Epithelial cell of esophagus (primary cell): ENCODE measurements around the gene DOK7.

Experiments used
- DNase-seq: peaks from one replicate; pipeline ENCODE4 v3.0.0; 2010; ENCODE audit warnings: low read depth
- H3K4me3 ChIP-seq: 2 replicates; pipeline ENCODE4 v1.5.1; 2011; ENCODE audit warnings: mild to moderate bottlenecking, low read length, control low read depth
- TF ChIP-seq, protein P1 (sequence below): IDR thresholded peaks from 2 replicates; pipeline ENCODE4 v1.5.1; 2011; ENCODE audit warnings: low read depth, mild to moderate bottlenecking, low read length, control low read depth, inconsistent platforms; ENCODE audit not compliant: insufficient read depth; ENCODE audit errors: missing control alignments

The DOK7 gene

DNA sequence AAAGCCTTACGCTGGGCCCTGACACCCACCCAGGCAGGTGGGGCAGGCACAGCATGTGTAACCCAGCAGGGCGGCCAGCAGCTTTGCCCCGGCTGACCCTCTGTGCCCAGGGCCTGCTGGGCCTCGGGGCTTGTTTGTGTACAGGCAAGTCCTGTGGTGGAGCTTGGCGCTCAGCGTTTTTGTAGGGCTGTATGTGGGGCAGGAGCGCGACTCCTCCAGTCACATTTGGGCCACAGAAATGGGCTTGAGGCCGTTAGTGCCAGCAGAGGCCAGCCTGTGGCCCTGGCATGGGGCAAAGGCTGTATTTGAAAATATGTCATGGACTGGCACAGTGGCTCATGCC lies 36.0 kb upstream of the DOK7 start:
- DNase-seq = no peak
- no peak overlapping the region for H3K4me3 ChIP-seq
- TF ChIP-seq, protein P1, sequence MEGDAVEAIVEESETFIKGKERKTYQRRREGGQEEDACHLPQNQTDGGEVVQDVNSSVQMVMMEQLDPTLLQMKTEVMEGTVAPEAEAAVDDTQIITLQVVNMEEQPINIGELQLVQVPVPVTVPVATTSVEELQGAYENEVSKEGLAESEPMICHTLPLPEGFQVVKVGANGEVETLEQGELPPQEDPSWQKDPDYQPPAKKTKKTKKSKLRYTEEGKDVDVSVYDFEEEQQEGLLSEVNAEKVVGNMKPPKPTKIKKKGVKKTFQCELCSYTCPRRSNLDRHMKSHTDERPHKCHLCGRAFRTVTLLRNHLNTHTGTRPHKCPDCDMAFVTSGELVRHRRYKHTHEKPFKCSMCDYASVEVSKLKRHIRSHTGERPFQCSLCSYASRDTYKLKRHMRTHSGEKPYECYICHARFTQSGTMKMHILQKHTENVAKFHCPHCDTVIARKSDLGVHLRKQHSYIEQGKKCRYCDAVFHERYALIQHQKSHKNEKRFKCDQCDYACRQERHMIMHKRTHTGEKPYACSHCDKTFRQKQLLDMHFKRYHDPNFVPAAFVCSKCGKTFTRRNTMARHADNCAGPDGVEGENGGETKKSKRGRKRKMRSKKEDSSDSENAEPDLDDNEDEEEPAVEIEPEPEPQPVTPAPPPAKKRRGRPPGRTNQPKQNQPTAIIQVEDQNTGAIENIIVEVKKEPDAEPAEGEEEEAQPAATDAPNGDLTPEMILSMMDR = no peak

DNA sequence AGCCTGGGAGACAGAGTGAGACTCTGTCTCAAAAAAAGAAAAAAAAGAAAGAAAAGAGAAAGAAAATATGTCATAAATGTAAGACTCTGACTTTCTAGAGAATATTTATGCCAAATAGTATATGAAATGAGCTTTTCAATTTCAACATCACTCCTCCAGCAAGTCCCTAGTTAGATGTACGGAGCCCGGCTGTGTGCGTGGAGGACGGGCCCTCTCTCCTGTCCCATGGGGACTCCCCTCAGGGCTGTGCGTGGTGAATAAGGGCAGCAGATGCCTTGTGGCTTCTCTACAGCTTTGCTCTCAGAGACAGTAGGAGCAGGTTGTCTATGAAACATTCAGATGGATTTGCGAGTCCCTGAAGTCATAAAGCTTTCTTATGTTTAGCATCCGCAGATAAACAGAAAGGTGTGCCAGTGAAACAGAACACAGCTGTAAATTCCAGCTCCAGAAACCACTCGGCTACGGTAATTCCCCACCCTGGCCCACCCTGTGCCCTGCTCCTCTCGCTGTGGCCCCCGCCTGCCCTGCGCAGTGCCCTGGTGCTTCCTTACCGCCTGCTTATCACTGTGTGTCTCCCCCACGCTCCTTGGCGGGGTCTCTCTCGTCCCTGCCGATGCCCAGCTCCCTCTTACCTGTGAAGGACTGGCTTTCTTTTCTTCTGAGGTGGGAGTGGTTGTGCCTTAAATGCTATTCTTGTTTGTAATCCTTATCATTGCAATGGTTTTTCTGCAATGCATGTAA lies 35.2 kb upstream of the DOK7 start:
- TF ChIP-seq, protein P1 = no peak
- H3K4me3 ChIP-seq = no peak overlapping the region
- DNase-seq = no peak

DNA sequence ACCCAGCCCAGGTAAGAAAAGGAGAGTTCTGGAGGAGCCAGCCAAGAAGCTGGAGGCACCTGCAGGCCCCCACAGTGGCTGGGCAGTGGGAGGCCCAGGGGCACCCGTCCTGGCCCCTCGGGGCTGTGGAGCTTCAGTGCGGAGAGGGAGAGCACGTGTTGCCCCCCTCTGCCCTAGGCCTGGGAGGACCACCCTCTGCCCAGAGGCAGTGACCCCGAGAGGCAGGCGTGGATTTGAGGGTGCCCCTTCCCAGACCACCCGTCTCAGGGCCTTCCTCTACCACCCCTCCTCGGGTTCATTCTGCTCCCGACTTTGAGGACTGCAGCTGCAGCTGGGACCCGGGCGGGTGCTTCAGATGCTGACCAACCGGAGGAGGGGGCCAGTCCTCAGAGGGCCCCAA lies 33.5 kb upstream of the DOK7 start:
- TF ChIP-seq, protein P1 = no peak
- no peak for DNase-seq
- H3K4me3 ChIP-seq = no peak overlapping the region

DNA sequence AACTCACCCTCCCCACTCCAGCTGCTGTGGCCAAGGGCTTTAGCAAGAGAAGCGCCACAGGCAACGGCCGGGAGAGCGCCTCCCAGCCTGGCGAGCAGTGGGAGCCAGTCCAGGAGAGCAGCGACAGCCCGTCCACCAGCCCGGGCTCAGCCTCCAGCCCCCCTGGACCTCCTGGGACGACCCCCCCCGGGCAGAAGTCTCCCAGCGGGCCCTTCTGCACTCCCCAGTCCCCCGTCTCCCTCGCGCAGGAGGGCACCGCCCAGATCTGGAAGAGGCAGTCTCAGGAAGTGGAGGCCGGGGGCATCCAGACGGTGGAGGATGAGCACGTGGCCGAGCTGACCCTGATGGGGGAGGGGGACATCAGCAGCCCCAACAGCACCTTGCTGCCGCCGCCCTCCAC lies 32.6 kb upstream of the DOK7 start:
- H3K4me3 ChIP-seq = no peak overlapping the region
- TF ChIP-seq, protein P1 = no peak
- no peak for DNase-seq

DNA sequence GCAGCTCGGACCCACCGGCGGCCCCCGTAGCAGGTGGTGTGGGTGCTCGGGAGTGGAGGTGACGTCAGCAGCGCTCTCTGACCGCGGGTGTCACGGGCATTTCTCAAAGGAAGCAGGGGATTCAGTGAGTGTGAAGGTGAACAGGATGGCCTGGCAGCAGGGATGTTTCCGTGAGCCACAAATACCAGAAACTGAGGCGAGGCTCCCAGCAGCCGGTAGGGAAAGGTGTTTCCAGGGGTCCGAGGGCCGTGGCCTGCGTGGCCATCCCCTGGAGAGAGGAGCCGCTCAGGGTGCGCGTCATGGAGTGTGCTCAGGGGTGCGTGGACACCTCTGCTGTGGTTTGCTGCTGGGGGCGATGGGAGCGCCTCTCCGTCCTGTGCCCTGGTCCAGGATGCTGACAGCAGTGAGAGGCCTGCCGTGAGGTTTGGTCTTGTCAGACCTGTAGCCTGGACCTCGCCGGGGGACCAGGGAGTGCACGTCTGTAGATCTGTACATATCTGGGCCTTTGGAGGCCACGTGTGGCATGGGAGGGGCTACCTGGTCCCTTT lies 31.6 kb upstream of the DOK7 start:
- TF ChIP-seq, protein P1 = no peak

DNA sequence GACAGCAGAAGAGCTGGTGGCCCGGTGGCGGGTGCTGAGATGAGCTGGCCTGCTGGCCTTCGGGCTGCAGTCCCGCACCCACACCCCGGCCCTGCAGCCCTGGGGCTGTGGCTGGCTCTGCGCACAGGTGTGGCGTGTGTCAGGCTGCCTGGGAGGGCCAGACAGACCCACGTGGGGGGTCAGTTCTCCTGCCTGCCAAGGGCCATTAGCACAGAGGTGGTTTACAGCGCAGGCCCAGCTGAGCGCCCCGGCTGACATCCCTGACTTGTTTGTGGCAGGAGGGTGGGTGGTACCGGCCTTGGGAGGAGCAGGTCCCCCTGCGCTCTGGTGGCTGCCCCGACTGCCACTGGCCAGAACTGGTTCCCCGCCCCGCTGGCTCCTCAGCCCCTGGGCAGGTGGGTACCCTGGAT lies 30.7 kb upstream of the DOK7 start:
- H3K4me3 ChIP-seq = no peak overlapping the region
- no peak for DNase-seq
- TF ChIP-seq, protein P1 = no peak

More for the DNA sequence above, 31.6 kb upstream of the DOK7 start:
- DNase-seq = no peak
- no peak overlapping the region for H3K4me3 ChIP-seq

DNA sequence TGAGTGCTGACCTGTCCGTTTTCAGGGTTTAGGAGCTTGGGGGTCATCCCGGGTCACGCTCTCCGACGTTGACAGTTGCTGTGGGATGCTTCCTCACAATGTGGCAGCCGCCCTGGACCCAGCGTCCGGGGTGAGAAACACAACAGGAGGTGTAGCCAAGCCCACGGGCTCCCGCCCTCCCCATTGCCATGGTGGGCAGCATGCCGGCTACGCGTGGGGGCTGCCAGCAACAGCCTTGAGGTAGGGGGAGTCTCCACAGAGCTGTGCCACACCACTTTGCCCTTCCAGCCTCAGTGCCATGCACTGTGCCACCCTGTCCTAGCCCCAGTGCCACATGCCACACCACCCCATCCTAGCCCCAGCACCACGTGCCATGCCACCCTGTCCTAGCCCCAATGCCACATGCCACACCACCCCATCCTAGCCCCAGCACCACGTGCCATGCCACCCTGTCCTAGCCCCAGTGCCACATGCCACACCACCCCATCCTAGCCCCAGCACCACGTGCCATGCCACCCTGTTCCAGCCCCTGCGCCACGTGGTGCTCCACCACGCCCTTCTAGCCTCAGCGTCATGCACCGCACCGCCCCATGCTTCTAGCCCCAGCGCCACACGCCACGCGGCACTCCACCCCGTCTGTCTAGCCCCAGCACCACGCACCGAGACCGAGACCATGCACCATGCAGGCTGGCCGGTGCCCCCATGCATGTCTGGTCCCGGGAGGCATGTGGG lies 29.8 kb upstream of the DOK7 start:
- TF ChIP-seq, protein P1 = no peak
- no peak overlapping the region for H3K4me3 ChIP-seq
- DNase-seq = no peak
